ENCODE measurements around the gene CYGB.

The CYGB gene

GRCh38 chr17:76573096-76573495 lies 35.6 kb upstream of the CYGB start:
- TF ChIP-seq CTCF (IDR thresholded peaks at IDR 0.05; ENCODE audit: low read depth, low read length) = no peak
- DNase-seq (ENCODE audit: extremely low read depth, low read depth) = no peak

GRCh38 chr17:76572201-76572910 lies 34.8 kb upstream of the CYGB start:
- TF ChIP-seq CTCF (IDR thresholded peaks at IDR 0.05; ENCODE audit: low read depth, low read length) = no peak
- DNase-seq (ENCODE audit: extremely low read depth, low read depth) = no peak

GRCh38 chr17:76570877-76571471 lies 33.5 kb upstream of the CYGB start:
- no peak for TF ChIP-seq CTCF (IDR thresholded peaks at IDR 0.05; ENCODE audit: low read depth, low read length)
- DNase-seq (ENCODE audit: extremely low read depth, low read depth) = no peak

- DNase-seq (ENCODE audit: extremely low read depth, low read depth) = no peak
- no peak for TF ChIP-seq CTCF (IDR thresholded peaks at IDR 0.05; ENCODE audit: low read depth, low read length)
Measured at GRCh38 chr17:76570457-76570856, 32.9 kb upstream of the CYGB start.

GRCh38 chr17:76569607-76570279 lies 32.2 kb upstream of the CYGB start:
- DNase-seq (ENCODE audit: extremely low read depth, low read depth) = no peak
- no peak for TF ChIP-seq CTCF (IDR thresholded peaks at IDR 0.05; ENCODE audit: low read depth, low read length)

- DNase-seq (ENCODE audit: extremely low read depth, low read depth) = no peak
- TF ChIP-seq CTCF (IDR thresholded peaks at IDR 0.05; ENCODE audit: low read depth, low read length) = no peak
Measured at GRCh38 chr17:76568811-76569221, 31.3 kb upstream of the CYGB start.

All from AG09319 (cell line).